ENCODE results near the gene CAVIN3.
"Not testable (repeated sequence)": the region's sequence is repeated elsewhere in the genome, so short reads cannot be mapped to it uniquely, and the experiment has no call there.

The CAVIN3 gene

DNA sequence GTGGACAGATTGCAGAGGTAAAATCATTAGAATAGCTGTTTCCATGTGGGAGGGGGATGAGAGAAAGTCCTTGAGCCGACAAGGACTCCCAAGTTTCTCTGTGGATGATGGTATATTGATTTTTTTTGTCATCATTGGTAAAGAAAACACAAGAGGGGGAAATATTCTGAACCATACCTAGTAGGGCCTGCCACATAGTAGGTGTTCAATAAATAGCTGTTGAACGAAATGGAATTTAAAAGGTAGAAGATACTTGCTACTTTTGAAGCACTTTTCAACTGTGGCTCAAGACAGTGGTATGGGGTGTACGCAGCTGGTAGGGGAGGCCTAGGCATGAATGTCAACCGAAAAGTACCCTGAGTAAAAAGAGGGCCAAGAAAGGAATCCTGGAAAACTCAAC is 2.1 kb downstream of the CAVIN3 start:
- H3K9me3 ChIP-seq = no peaks in the 10 kb centered on the region
- H3K4me3 ChIP-seq = no peak overlapping the region
- in situ Hi-C loops (cut with MboI; ENCODE audit: low sequenced_read_pairs) = no loop called here
- no peaks in the 10 kb centered on the region for H3K4me1 ChIP-seq
- DNase-seq (ENCODE audit: low spot score in 2 of 2) = no peak
- peaks cover 17% of the 10 kb centered on the region for H3K27me3 ChIP-seq (ENCODE audit: low read depth)
- no peaks in the 10 kb centered on the region for H3K36me3 ChIP-seq (replicated peaks)

DNA sequence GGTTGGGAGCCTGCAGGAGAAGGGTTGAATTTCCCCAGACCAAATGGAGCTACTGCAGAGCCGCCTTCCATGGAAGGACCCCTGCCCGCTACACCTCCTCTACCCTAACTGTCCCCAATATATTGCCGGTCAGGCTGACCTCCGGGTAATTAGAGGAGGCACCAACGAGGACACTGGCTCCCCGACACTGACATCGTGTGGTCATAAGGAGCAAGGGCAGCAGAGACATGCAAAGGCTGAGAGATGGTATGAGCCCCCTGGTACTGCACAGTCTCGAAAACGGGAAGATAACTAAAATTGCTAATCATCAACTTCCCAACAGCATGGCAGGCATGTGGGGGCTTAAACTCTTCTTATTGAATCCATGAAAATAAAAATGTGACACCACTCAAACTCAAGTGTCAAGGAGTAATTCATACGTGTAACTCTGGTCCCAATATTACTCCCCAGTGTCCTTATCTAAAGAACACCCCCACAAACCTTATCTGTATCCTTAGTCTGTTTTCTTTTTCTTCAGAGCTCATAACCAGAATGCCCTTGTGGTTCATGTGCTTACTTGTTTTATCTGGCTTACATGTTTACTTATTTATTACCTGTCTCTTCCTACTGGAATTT is 4.4 kb downstream of the CAVIN3 start:
- no peak overlapping the region for H3K4me3 ChIP-seq
- in situ Hi-C loops (cut with MboI; ENCODE audit: low sequenced_read_pairs) = no loop called here
- peak; percentile 63 to 72 for DNase-seq (ENCODE audit: low spot score in 2 of 2)
- H3K36me3 ChIP-seq (replicated peaks) = no peaks in the 10 kb centered on the region
- H3K4me1 ChIP-seq = no peaks in the 10 kb centered on the region
- H3K27me3 ChIP-seq (ENCODE audit: low read depth) = peaks cover 17% of the 10 kb centered on the region
- no peaks in the 10 kb centered on the region for H3K9me3 ChIP-seq

DNA sequence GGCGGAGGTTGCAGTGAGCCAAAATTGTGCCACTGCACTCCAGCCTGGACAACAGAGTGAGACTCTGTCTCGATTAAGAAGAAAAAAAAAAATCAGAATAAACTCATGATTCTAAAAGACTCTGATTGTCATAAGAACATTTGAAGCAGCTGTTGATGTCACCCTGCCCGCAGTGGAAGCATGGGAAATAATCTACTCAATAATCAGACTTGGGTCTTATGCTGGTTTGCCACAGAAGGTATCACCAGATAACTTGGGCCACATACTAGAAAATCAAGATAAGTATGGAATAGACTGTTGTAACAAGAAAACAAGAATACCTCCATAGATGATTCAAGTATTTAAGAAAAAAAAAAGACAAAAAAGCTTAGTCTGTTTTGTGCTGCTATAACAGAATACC is 8.2 kb downstream of the CAVIN3 start:
- Histone ChIP-seq H3K9me3 (no peaks in the 10 kb centered on the region), H3K4me3 (no peak overlapping the region), H3K36me3 (replicated peaks) (no peaks in the 10 kb centered on the region), H3K27me3 (ENCODE audit: low read depth) (peaks cover 17% of the 10 kb centered on the region), H3K4me1 (no peaks in the 10 kb centered on the region)
- DNase-seq (ENCODE audit: low spot score in 2 of 2) = no peak
- in situ Hi-C loops (cut with MboI; ENCODE audit: low sequenced_read_pairs) = no loop called here

DNA sequence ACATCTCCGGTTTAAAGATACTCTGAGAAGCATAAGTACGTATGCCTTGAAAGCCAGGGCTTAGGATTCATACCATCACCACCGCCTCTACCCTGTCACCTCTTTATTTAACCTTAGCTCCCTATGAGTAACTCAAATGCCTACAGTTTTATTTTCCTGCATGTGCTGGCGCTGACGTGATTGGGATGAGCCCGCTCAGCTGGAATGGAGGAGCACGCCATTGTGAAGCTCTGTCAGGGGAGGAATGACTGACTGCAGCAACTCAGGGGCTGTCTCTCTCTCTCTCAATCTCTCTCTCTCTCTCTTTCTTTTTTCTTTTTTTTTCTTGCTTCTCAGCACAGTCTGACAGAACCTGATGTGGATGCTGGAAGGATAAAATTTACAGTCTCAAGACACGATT is 12.4 kb downstream of the CAVIN3 start:
- in situ Hi-C loops (cut with MboI; ENCODE audit: low sequenced_read_pairs) = no loop called here
- H3K4me3 ChIP-seq = no peak overlapping the region

DNA sequence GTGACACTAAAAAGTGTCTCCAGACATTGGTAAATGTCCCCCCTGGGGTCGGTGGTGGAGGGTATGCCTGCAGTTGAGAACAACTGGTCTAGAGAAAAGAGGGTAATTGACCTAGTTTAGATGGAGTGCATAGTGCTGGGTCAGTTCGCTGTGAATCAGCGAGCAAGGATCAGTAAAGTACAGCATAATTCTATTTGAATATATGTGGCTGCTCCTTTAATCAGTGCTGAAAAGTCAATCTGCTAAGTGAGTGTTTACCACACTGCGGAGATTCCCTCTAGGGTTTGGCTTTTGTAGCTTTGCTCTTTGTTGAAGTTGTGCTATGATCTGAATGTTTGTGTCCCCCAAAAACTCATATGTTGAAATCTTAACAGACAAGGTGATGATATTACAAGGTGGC is 15.0 kb downstream of the CAVIN3 start:
- Histone ChIP-seq H3K9me3 (no peaks in the 10 kb centered on the region), H3K27me3 (ENCODE audit: low read depth) (no peaks in the 10 kb centered on the region), H3K4me1 (peaks cover 13% of the 10 kb centered on the region), H3K36me3 (replicated peaks) (no peaks in the 10 kb centered on the region), H3K4me3 (no peak overlapping the region)
- no peak for DNase-seq (ENCODE audit: low spot score in 2 of 2)
- in situ Hi-C loops (cut with MboI; ENCODE audit: low sequenced_read_pairs) = no loop called here

More for the DNA sequence above, 12.4 kb downstream of the CAVIN3 start:
- Histone ChIP-seq H3K9me3 (no peaks in the 10 kb centered on the region), H3K36me3 (replicated peaks) (no peaks in the 10 kb centered on the region), H3K4me1 (peaks cover 13% of the 10 kb centered on the region), H3K27me3 (ENCODE audit: low read depth) (no peaks in the 10 kb centered on the region)
- no peak for DNase-seq (ENCODE audit: low spot score in 2 of 2)

DNA sequence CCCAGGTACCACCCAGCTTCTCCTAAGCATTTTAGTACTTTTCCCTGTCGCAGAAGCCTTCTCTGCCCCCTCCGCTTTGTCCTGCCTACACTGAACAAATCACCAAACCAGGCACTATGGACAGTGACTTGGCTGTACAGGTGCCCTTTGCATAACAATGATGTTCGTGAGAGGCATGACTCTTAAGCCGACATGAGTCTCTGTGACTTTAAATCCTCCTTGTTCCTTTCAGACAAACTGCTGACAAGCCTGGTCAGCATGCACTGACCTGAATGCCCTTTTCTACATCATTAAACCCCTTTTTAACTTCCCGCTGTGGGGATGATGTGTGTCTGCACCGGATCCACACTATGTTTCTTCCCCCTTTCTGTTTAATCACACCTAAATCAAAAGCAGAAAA is 16.6 kb downstream of the CAVIN3 start:
- Histone ChIP-seq H3K27me3 (ENCODE audit: low read depth) (no peaks in the 10 kb centered on the region), H3K4me1 (peaks cover 19% of the 10 kb centered on the region), H3K4me3 (no peak overlapping the region), H3K36me3 (replicated peaks) (no peaks in the 10 kb centered on the region), H3K9me3 (no peaks in the 10 kb centered on the region)
- in situ Hi-C loops (cut with MboI; ENCODE audit: low sequenced_read_pairs) = no loop called here
- peak; percentile 61 to 71 for DNase-seq (ENCODE audit: low spot score in 2 of 2)

DNA sequence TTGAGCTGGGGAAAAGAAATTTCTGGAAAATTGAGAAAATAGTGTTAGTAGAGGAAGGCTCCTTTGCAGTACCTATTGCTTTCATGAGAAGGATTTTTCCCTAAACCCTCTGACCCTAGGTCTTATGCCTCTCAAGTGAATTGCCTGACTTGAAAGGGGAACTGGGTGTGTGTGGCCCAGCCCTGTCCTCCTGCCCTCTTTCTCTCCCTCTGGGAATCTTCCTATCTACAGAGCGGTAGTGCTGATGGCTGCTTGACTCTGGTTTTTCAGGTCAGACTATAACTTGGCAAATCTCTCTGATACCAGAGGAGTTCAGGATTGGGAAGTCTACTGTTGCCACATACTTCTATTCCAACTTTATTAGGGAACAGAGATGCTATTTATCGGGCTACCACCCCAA is 19.2 kb downstream of the CAVIN3 start:
- in situ Hi-C loops (cut with MboI; ENCODE audit: low sequenced_read_pairs) = no loop called here
- H3K9me3 ChIP-seq = no peaks in the 10 kb centered on the region
- no peak for DNase-seq (ENCODE audit: low spot score in 2 of 2)

DNA sequence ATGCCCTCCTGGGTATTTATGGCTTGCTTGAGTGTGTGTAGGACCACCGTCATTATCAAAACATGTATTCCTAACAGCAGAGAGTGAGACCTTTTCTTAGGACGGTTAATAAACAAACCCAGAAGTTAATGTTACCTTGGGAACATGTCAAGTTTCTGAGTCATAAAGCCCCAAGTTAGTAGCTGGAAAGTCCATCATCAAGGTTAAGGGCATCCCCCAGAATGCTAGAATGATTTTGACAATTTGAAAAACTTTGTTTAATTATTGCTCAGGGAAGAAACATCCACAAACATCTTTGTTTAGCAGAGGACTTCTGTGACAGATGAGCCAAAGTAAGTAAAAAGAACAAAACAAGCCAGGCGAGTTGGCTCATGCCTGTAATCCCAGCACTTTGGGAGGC is 20.0 kb downstream of the CAVIN3 start:
- Histone ChIP-seq H3K4me1 (peaks cover 30% of the 10 kb centered on the region), H3K36me3 (replicated peaks) (no peaks in the 10 kb centered on the region), H3K9me3 (no peaks in the 10 kb centered on the region), H3K4me3 (no peak overlapping the region), H3K27me3 (ENCODE audit: low read depth) (no peaks in the 10 kb centered on the region)
- no peak for DNase-seq (ENCODE audit: low spot score in 2 of 2)
- in situ Hi-C loops (cut with MboI; ENCODE audit: low sequenced_read_pairs) = no loop called here

More for the DNA sequence above, 19.2 kb downstream of the CAVIN3 start:
- no peaks in the 10 kb centered on the region for H3K36me3 ChIP-seq (replicated peaks)
- peaks cover 26% of the 10 kb centered on the region for H3K4me1 ChIP-seq
- H3K4me3 ChIP-seq = no peak overlapping the region
- H3K27me3 ChIP-seq (ENCODE audit: low read depth) = no peaks in the 10 kb centered on the region

DNA sequence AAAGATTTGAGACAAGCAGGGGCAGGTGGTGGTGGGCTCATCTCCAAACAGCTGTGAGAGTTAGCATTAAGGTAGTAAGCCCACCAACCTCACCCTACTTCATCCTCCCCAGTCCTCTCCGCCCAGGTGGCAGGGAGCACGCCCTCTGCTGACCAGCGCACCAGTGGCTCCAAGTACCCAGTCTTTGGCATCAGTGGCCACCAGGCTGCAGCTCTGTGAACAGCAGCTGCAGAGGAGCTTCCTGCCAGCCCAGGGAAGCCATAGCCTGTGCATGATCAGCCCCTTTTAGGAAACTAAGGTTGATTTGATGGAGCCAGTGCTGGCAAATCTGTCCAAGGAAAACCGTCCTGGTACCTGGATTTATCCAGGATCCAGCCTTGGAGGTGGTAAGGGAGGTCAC is 21.7 kb downstream of the CAVIN3 start:
- no peaks in the 10 kb centered on the region for H3K27me3 ChIP-seq (ENCODE audit: low read depth)
- H3K4me3 ChIP-seq = no peak overlapping the region
- in situ Hi-C loops (cut with MboI; ENCODE audit: low sequenced_read_pairs) = no loop called here
- H3K9me3 ChIP-seq = no peaks in the 10 kb centered on the region
- DNase-seq (ENCODE audit: low spot score in 2 of 2) = peak in 1 of 2 experiments; percentile 34
- H3K4me1 ChIP-seq = peaks cover 22% of the 10 kb centered on the region
- H3K36me3 ChIP-seq (replicated peaks) = no peaks in the 10 kb centered on the region

DNA sequence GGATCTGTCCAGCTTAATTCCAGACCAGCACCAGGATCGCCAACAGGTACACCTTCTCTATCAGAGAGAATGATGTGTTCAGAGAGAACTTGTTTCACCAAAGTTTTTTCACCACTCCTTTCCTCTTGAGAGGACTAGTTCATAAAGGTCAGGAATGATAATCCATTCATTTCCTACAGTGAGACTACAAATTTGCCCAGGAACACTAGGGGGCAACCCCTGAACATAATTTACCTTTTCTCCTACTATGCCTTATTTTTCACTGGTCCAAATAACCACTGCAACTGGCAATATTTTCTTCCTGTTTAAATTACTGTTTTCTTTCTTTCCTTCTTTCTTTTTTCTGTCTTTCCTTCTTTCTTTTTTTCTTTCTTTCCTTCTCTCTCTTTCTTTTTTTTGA is 22.5 kb downstream of the CAVIN3 start:
- DNase-seq (ENCODE audit: low spot score in 2 of 2) = peak in 1 of 2 experiments; percentile 27
- no peaks in the 10 kb centered on the region for H3K36me3 ChIP-seq (replicated peaks)
- H3K27me3 ChIP-seq (ENCODE audit: low read depth) = no peaks in the 10 kb centered on the region
- H3K9me3 ChIP-seq = no peaks in the 10 kb centered on the region
- H3K4me1 ChIP-seq = peaks cover 17% of the 10 kb centered on the region; the same call in 1 of the 2 replicates
- in situ Hi-C loops (cut with MboI; ENCODE audit: low sequenced_read_pairs) = no loop called here
- H3K4me3 ChIP-seq = no peak overlapping the region

DNA sequence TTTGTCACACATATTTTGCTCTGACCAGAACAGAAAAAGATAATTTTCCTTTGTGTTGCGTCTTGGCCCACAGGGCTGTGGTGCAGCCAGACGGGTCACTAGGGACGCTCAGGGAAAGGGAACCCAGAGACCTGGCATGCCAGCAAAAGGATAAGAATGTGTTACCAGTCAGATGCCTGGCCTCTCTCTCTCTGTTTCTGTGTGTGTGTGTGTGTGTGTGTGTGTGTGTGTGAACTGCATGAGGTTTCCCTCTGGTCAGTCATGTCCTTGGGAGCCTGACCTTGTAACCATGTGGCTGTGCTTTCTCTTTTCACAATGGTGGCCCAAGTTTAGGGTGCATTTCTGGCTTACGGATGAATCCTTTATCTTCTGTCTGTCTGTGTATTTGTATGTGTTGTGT is 35.3 kb downstream of the CAVIN3 start:
- H3K4me1 ChIP-seq = peaks cover 9% of the 10 kb centered on the region
- H3K9me3 ChIP-seq = no peaks in the 10 kb centered on the region
- no peaks in the 10 kb centered on the region for H3K27me3 ChIP-seq (ENCODE audit: low read depth)
- in situ Hi-C loops (cut with MboI; ENCODE audit: low sequenced_read_pairs) = no loop called here
- no peak for DNase-seq (ENCODE audit: low spot score in 2 of 2)
- no peak overlapping the region for H3K4me3 ChIP-seq
- H3K36me3 ChIP-seq (replicated peaks) = no peaks in the 10 kb centered on the region

DNA sequence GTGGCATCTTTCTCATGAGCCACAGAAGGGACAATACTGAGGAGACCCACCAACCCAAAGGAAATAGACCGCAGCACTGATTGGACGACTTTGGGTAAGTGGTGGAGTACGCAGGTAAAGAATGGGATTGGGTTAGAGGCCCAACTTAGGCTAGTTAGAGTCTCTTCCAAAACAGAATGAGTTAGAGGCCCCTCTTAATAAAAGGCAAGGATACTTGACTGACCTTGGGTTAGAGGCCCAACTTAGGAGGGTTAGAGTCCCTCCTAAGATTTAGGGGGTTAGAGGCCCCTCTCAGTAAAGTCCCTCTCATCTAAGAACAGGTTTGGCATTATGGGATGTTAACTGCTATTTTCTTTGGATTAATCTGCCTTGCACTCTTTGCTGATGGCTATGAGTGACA is 36.1 kb downstream of the CAVIN3 start:
- no peak for DNase-seq (ENCODE audit: low spot score in 2 of 2)
- in situ Hi-C loops (cut with MboI; ENCODE audit: low sequenced_read_pairs) = no loop called here
- no peaks in the 10 kb centered on the region for H3K9me3 ChIP-seq
- H3K4me1 ChIP-seq = peaks cover 9% of the 10 kb centered on the region
- H3K4me3 ChIP-seq = no peak overlapping the region
- H3K27me3 ChIP-seq (ENCODE audit: low read depth) = no peaks in the 10 kb centered on the region
- H3K36me3 ChIP-seq (replicated peaks) = no peaks in the 10 kb centered on the region

DNA sequence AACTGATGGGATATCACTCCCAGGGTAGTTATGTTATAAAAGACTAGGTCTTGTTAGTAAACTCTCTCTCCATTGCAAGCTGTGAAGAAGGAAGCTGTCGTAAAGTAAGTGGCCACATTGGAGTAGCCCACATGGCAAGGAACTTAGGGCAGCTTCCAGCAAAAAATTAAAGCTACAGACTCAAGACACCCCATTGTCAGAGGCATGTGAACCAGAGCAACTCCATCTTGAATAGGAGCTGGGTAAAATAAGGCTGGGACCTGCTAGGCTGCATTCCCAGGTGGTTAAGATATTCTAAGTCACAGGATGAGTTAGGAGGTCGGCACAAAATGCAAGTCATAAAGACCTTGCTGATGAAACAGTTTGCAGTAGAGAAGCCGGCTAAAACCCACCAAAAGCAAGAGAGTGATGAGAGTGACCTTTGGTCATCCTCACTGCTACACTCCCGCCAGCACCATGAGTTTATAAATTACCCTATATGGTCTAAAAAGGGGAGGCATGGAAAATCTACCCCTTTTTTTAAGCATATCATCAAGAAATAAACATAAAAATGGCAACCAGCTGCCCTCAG is 36.8 kb downstream of the CAVIN3 start:
- Histone ChIP-seq H3K27me3 (ENCODE audit: low read depth) (no peaks in the 10 kb centered on the region), H3K36me3 (replicated peaks) (no peaks in the 10 kb centered on the region), H3K4me1 (peaks cover 3% of the 10 kb centered on the region), H3K9me3 (no peaks in the 10 kb centered on the region), H3K4me3 (no peak overlapping the region)
- DNase-seq (ENCODE audit: low spot score in 2 of 2) = no peak
- in situ Hi-C loops (cut with MboI; ENCODE audit: low sequenced_read_pairs) = no loop called here

DNA sequence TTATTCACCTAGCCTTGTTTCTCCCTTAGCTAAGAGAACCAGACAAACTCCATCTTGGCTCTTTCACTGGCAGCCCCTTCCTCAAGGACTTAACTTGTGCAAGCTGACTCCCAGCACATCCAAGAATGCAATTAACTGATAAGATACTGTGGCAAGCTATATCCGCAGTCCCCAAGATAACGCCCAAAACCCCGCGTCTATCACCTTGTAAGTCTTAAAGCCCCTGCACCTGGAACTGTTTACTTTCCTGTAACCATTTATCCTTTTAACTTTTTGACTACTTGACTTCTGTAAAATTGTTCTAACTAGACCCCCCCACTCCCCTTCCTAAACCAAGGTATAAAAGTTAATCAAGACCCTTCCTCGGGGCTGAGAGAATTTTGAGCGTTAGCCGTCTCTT is 39.5 kb downstream of the CAVIN3 start:
- DNase-seq (ENCODE audit: low spot score in 2 of 2); H3K4me1 ChIP-seq; in situ Hi-C loops (cut with MboI; ENCODE audit: low sequenced_read_pairs); H3K9me3 ChIP-seq; H3K27me3 ChIP-seq (ENCODE audit: low read depth); H3K4me3 ChIP-seq; H3K36me3 ChIP-seq (replicated peaks): not testable (repeated sequence)

DNA sequence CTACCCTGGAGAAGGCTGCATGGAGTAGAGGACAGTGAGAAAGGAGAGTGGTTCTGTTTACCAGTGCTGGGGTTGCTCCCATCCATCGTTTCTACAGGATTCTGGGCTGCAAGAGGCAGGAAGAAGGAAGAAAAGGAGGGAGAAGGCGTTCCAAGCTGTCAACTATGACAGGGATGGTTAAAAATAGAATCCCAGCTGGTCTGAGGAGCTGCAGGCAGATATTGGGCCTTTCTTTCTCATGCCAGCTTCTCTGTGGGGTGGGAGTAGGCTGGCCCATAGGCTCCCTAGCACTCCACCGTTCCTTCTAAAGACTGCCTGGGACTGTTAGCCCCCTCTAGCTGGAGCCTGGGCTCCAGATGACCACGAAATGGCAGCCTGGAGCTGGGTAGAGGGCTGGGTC is 47.1 kb downstream of the CAVIN3 start:
- no peaks in the 10 kb centered on the region for H3K9me3 ChIP-seq
- H3K36me3 ChIP-seq (replicated peaks) = no peaks in the 10 kb centered on the region
- H3K4me1 ChIP-seq = no peaks in the 10 kb centered on the region
- H3K27me3 ChIP-seq (ENCODE audit: low read depth) = peaks cover 13% of the 10 kb centered on the region
- in situ Hi-C loops (cut with MboI; ENCODE audit: low sequenced_read_pairs) = no loop called here
- no peak for DNase-seq (ENCODE audit: low spot score in 2 of 2)
- H3K4me3 ChIP-seq = no peak overlapping the region

Data from HAP-1 (cell line).